ENCODE data around the gene TOP2A. TPM values are rescaled to one million over a fixed set of nuclear protein-coding genes. Genes with fewer than 3 reads are reported as not detected.

The TOP2A gene
- total RNA-seq, 1 donor, result 14.5 TPM

- Histone ChIP-seq H2AFZ (ENCODE audit: low read length) (no peak overlapping the region), H4K20me1 (ENCODE audit: insufficient read depth, low read length) (peaks cover 14% of the 10 kb centered on the region), H3K36me3 (ENCODE audit: insufficient read depth, low read length) (peaks cover 12% of the 10 kb centered on the region), H3K79me2 (ENCODE audit: insufficient read depth, low read length) (peaks cover 21% of the 10 kb centered on the region), H3K4me3 (ENCODE audit: insufficient read depth, low read length) (no peak overlapping the region), H3K4me1 (ENCODE audit: insufficient read depth, low read length) (peaks cover 7% of the 10 kb centered on the region), H3K27ac (ENCODE audit: low read depth, low read length) (no peak overlapping the region), H3K4me2 (ENCODE audit: insufficient read depth, low read length) (no peak overlapping the region), H3K27me3 (ENCODE audit: insufficient read depth, low read length) (no peaks in the 10 kb centered on the region), H3K9me3 (ENCODE audit: low read depth, low read length) (no peaks in the 10 kb centered on the region)
- TF ChIP-seq CTCF (IDR thresholded peaks at IDR 0.05; ENCODE audit: extremely low read depth, low read depth, low read length), result no peak
- no peak for DNase-seq (ENCODE audit: insufficient read length, low spot score, missing footprints)
Measured at GRCh38 chr17:40440166-40440565, 22.5 kb upstream of the TOP2A start.

GRCh38 chr17:40437095-40437732 lies 19.5 kb upstream of the TOP2A start:
- no peak for TF ChIP-seq CTCF (IDR thresholded peaks at IDR 0.05; ENCODE audit: extremely low read depth, low read depth, low read length)
- no peaks in the 10 kb centered on the region for H3K27me3 ChIP-seq (ENCODE audit: insufficient read depth, low read length)
- H2AFZ ChIP-seq (ENCODE audit: low read length), result no peak overlapping the region
- no peak overlapping the region for H3K4me3 ChIP-seq (ENCODE audit: insufficient read depth, low read length)
- H3K9me3 ChIP-seq (ENCODE audit: low read depth, low read length), result no peaks in the 10 kb centered on the region
- H3K4me2 ChIP-seq (ENCODE audit: insufficient read depth, low read length), result no peak overlapping the region
- H3K27ac ChIP-seq (ENCODE audit: low read depth, low read length), result no peak overlapping the region
- H4K20me1 ChIP-seq (ENCODE audit: insufficient read depth, low read length), result no peaks in the 10 kb centered on the region
- H3K79me2 ChIP-seq (ENCODE audit: insufficient read depth, low read length), result no peaks in the 10 kb centered on the region
- peak; percentile 27 for DNase-seq (ENCODE audit: insufficient read length, low spot score, missing footprints)
- no peaks in the 10 kb centered on the region for H3K36me3 ChIP-seq (ENCODE audit: insufficient read depth, low read length)
- H3K4me1 ChIP-seq (ENCODE audit: insufficient read depth, low read length), result peaks cover 9% of the 10 kb centered on the region

GRCh38 chr17:40436636-40437035 lies 18.9 kb upstream of the TOP2A start:
- H3K36me3 ChIP-seq (ENCODE audit: insufficient read depth, low read length), result no peaks in the 10 kb centered on the region
- no peak overlapping the region for H3K4me2 ChIP-seq (ENCODE audit: insufficient read depth, low read length)
- H3K9me3 ChIP-seq (ENCODE audit: low read depth, low read length), result no peaks in the 10 kb centered on the region
- no peaks in the 10 kb centered on the region for H4K20me1 ChIP-seq (ENCODE audit: insufficient read depth, low read length)
- no peak overlapping the region for H3K4me3 ChIP-seq (ENCODE audit: insufficient read depth, low read length)
- DNase-seq (ENCODE audit: insufficient read length, low spot score, missing footprints), result peak; percentile 3
- H3K27ac ChIP-seq (ENCODE audit: low read depth, low read length), result no peak overlapping the region
- H3K79me2 ChIP-seq (ENCODE audit: insufficient read depth, low read length), result no peaks in the 10 kb centered on the region
- no peak for TF ChIP-seq CTCF (IDR thresholded peaks at IDR 0.05; ENCODE audit: extremely low read depth, low read depth, low read length)
- peaks cover 9% of the 10 kb centered on the region for H3K4me1 ChIP-seq (ENCODE audit: insufficient read depth, low read length)
- no peak overlapping the region for H2AFZ ChIP-seq (ENCODE audit: low read length)
- H3K27me3 ChIP-seq (ENCODE audit: insufficient read depth, low read length), result no peaks in the 10 kb centered on the region

GRCh38 chr17:40433551-40434415 lies 16.1 kb upstream of the TOP2A start:
- Histone ChIP-seq H3K4me2 (ENCODE audit: insufficient read depth, low read length) (no peak overlapping the region), H3K27ac (ENCODE audit: low read depth, low read length) (peak overlapping the region; percentile 2), H3K4me3 (ENCODE audit: insufficient read depth, low read length) (no peak overlapping the region), H3K9me3 (ENCODE audit: low read depth, low read length) (no peaks in the 10 kb centered on the region), H3K27me3 (ENCODE audit: insufficient read depth, low read length) (no peaks in the 10 kb centered on the region), H4K20me1 (ENCODE audit: insufficient read depth, low read length) (no peaks in the 10 kb centered on the region), H3K36me3 (ENCODE audit: insufficient read depth, low read length) (no peaks in the 10 kb centered on the region), H3K4me1 (ENCODE audit: insufficient read depth, low read length) (peaks cover 9% of the 10 kb centered on the region), H2AFZ (ENCODE audit: low read length) (peak overlapping the region; percentile 86), H3K79me2 (ENCODE audit: insufficient read depth, low read length) (no peaks in the 10 kb centered on the region)
- peak; percentile 51 for TF ChIP-seq CTCF (IDR thresholded peaks at IDR 0.05; ENCODE audit: extremely low read depth, low read depth, low read length)
- DNase-seq (ENCODE audit: insufficient read length, low spot score, missing footprints), result peak; percentile 58

Data from osteoblast (primary cell).